Left renal cortex interstitium (tissue), 4 donors: ENCODE results near the gene ACSM2A. TPM values are rescaled to one million over a fixed set of nuclear protein-coding genes. Genes with fewer than 3 reads are reported as not detected.
"Not testable (repeated sequence)": the region's sequence is repeated elsewhere in the genome, so short reads cannot be mapped to it uniquely, and the experiment has no call there.

ENCODE experiments used
- DNase-seq, 4 donors: peaks; one replicate each; pipeline ENCODE4 v3.0.0-alpha.2; 2013; ENCODE audit warnings: low read depth in 4 of 4, low spot score in 2 of 4, missing footprints in 1 of 4
- polyA plus RNA-seq, 4 donors: library from polyadenylated mRNA; unstranded; fragments of 120-200 nt; gene quantifications; one replicate each; pipeline ENCODE4 v1.2.1, GENCODE V29; 2013; ENCODE audit not compliant: insufficient read length in 4 of 4

Gene ACSM2A
- polyA plus RNA-seq, 4 donors, result 47.3 to 91.8 (median 76.3) TPM

- not testable (repeated sequence) for DNase-seq
Measured at GRCh38 chr16:20446652-20447393, 4.5 kb upstream of the ACSM2A start.

DNA sequence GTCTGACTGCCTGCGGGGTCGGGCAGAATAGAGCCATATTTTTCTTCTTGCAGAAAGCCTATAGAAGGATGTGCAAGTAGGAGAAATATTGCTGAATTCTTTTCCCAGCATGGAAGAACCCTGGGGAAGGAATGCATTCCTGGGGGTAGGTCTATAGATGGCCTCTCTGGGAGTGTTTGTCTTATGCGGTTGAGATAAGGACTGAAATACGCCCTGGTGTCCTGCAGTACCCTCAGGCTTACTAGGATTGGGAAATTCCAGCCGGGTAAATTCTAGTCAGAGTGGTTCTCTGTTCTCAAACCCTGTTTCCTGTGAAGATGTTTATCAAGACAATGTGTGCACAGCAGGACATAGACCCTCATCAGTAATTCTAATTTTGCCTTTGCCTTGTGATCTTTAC is 2.3 kb downstream of the ACSM2A start:
- DNase-seq, result not testable (repeated sequence)

DNA sequence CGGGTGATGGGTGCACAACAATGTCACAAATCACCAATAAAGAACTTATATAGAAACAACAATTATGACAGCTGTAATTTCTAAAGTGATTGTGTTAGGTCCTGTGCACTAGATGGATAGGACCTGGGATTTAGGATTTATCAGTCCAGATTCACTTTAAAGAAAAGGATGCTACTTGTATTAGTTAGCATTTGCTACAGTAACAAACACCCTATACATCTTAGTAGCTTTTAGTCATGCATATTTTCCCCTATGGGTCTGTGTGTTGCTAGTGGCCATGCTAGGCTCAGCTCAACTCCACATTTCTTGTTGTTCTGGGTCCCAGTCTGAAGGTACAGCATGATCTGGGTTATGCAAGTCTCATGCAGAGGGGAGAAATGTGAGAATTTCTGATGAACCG is 7.9 kb downstream of the ACSM2A start:
- not testable (repeated sequence) for DNase-seq

GRCh38 chr16:20460313-20460712 is 9.0 kb downstream of the ACSM2A start:
- not testable (repeated sequence) for DNase-seq

DNA sequence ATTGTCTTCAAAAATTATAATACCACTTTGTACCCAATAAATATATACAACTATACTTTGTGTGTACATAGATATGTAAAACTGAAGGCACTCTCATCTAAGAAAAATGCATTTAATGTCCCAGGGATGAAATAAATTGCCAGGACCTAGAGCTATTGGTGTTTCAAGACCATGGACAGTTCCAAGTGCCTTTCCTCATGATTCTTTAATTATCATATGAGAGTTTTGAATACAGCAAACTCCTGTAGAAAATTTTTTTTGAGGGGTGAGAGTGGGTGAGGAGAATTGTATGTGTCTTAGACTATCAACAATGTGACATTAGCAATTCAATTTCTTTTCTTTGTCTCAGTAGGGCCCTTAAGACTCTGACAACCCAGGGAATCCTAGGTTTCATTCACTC is 17.6 kb downstream of the ACSM2A start:
- DNase-seq, result not testable (repeated sequence)

DNA sequence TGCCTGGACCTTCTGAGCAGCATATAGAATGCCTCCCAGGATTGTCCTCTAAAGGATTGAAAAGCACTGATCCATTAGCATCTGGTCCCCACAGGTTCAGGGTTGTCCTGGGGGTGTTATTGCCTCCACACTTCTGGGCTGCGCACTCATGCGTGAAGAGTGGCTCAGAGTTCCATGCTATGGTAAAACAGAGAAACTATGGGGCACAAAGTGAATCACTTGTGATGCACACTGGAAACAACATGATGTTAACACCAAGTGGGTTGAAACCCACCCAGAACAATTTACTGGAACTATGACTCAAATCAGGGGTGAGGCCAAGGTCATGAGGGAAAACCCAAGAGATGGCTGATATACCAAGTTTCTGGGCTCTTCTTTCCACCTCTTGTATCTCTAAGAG is 18.6 kb downstream of the ACSM2A start:
- DNase-seq, result not testable (repeated sequence)

DNA sequence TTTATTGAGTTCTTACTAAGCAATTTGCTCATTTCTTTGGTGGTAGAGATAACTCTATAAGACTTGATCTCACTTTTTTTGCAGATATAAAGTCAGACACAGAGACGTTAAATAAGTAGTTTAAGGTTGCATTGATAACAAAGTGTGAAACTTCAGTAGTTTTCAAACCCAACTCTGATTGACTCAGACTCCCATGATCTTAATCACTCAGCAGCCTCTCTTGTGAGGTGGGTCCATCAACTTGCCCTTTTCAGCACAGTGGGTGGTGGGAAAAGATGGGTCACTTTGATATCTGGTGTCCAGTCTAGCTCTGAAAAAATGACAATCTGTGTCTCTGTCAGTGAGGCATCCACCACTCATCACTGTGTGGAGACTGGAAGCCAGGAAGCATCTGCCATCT is 19.4 kb downstream of the ACSM2A start:
- not testable (repeated sequence) for DNase-seq

GRCh38 chr16:20477188-20477744 is 25.9 kb downstream of the ACSM2A start:
- DNase-seq, result not testable (repeated sequence)

DNA sequence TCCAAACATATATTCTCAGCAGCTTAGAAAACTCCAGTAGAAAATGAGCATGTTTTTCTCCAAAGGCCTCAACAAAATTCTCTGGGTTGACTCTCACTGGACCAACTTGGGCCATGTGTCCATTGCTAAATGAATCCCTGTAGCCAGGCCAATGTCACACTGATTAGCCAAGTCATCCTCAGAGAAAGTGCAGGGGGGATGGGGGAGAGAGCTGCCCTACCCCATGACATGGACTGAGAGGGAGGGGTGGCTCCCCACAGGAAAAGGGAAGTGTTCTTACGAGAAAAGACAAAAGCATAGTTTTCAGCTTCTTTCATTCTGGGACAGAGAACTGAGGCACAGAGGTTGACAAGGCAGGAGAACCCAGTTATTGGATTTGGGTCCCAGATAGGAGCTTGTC is 32.7 kb downstream of the ACSM2A start:
- DNase-seq, result not testable (repeated sequence)

DNA sequence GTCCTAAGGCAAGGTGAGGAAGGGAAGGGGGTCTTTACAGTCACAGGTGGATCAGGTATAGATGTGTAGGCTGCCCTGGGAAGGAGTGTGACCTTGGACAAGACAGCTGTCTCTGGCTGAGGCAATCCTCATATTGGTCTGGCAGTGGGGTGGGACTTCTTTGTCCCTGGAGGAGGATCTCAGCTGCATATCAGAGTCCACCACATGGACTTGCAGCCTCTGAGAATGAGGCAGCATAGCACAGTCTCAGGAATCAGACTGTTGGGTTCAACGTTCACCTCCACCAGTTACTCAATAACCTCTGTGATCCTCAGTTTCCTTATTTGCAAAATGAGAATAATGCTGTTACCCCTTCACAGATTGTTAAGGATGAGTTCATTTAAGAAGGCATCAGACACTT is 33.4 kb downstream of the ACSM2A start:
- no peak for DNase-seq

DNA sequence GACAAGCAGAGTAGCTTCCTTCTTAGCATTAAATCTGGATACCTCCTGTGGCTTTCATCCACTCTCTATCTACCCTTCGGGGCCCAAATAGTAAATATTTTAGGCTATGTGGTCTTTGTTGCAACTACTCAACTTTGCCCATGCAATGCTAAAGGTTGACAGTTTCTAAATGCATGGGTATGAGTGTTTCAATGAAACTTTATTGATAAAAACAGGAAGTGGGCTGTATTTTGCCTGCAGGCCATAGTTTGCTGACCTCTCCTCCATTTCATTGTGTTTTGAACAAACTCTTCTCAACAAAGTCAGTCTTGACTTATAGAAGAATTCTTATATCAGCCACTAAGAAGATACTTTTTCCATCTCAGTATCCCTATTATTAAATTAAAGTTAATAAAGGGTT is 34.1 kb downstream of the ACSM2A start:
- no peak for DNase-seq

DNA sequence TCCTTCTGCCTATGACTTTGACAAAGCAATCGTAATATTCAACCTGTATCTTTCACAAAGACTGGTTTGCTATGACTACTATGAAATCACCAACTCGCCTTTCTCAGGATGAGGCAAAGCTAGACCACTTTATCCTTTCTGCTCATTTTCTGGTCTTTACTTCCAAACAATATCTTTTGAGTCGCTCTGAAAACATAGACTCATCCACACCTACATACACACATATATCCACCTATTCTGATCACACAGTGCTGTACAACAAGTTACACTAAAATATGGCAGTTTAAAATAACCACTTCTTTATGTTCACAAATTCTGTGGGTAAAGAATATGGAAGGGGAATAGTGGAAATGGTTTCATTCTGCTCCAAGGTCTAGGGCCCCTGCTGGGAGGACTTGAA is 39.7 kb downstream of the ACSM2A start:
- DNase-seq, result not testable (repeated sequence)

DNA sequence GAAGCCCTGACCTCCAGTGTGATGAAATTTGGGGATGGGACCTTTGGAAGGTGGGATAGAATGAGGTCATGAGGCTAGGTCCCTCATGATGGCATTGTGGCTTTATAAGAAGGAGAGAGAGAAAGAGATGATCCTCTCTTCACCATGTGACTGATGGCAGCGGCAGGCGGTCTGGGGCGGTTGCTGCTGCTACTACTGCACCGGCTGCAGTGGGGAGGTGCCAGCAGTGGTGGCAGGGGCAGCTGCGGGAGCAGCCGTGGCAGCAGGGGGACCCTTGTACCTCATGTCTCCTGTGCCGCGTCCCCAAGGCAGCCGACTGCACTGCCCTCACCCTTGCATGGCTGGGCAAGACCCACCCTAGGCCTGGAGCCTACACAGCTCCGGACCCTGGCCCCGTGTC is 40.1 kb downstream of the ACSM2A start:
- not testable (repeated sequence) for DNase-seq

DNA sequence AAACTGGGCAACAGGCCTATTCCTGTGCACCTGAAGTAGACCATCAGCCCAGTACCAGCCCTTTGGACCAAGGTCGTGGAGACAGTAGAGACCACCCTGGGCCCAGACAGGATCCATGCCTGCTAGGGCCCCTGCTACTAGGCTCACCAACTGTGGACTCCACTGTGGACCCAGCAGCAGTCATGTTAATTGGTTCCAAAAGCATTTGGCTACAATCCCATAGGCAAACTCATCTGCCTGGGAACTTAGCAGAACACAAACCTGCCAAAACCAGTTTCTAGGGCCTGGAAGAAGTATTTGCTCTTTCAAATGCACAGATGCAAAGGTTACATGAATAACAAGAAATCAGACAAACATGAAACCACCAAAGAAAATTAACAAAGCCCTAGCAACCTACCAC is 53.1 kb downstream of the ACSM2A start:
- no peak for DNase-seq

- no peak for DNase-seq
Measured at GRCh38 chr16:20507280-20507679, 56.0 kb downstream of the ACSM2A start.

GRCh38 chr16:20510323-20510722 is 59.0 kb downstream of the ACSM2A start:
- no peak for DNase-seq

DNA sequence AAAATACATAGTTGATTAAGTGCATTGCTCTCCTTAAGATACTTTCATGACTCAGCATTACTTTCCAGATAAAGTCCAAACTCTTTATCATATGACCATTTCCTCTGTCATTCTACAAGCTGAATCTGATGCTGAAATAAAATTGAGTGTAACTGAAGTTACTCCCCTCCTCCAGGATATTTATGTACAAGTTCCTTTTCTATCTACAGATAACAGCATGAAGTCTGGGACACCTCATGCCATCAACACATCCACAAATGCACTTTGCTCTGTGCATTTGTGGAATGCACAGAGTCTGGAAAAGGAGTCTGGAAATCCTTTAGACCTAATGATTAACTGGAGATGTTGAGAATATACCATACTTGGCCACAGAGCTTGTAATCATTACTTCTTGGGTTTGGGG is 64.4 kb downstream of the ACSM2A start:
- no peak for DNase-seq

GRCh38 chr16:20517149-20517548 is 65.8 kb downstream of the ACSM2A start:
- DNase-seq, result no peak

- DNase-seq, result no peak
Measured at GRCh38 chr16:20519231-20519630, 67.9 kb downstream of the ACSM2A start.

GRCh38 chr16:20520103-20520502 is 68.8 kb downstream of the ACSM2A start:
- DNase-seq, result no peak

DNA sequence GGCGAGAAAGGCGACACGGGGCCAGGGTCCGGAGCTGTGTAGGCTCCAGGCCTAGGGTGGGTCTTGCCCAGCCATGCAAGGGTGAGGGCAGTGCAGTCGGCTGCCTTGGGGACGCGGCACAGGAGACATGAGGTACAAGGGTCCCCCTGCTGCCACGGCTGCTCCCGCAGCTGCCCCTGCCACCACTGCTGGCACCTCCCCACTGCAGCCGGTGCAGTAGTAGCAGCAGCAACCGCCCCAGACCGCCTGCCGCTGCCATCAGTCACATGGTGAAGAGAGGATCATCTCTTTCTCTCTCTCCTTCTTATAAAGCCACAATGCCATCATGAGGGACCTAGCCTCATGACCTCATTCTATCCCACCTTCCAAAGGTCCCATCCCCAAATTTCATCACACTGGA is 80.5 kb downstream of the ACSM2A start:
- DNase-seq, result not testable (repeated sequence)

GRCh38 chr16:20532284-20532792 is 81.0 kb downstream of the ACSM2A start:
- DNase-seq, result not testable (repeated sequence)
